Measurements from ENCODE around the gene ANKRD37. TPM values are rescaled to one million over a fixed set of nuclear protein-coding genes. Genes with fewer than 3 reads are reported as not detected.
A peak's percentile ranks its signal among the peaks of the same experiment; 100 is the strongest.

The ANKRD37 gene
- total RNA-seq, 1 experiment from 2014 or later = 3.7 TPM

GRCh38 chr4:185364886-185365285 lies 31.8 kb upstream of the ANKRD37 start:
- H3K4ac ChIP-seq (ENCODE audit: low read depth, low read length) = no peak overlapping the region
- TF ChIP-seq CTCF (conservative IDR thresholded peaks at IDR 0.05) = no peak
- H4K5ac ChIP-seq (ENCODE audit: insufficient read length, low read depth, low read length) = no peak overlapping the region
- H3K18ac ChIP-seq (ENCODE audit: insufficient read length, low read depth, low read length) = no peak overlapping the region
- H2BK5ac ChIP-seq (ENCODE audit: insufficient read length, low read length) = no peak overlapping the region
- no CpG with 5 or more reads among the region's 5 CpGs for WGBS (ENCODE audit: extremely low coverage, insufficient read length, low lambda C conversion rate)
- Mint-ChIP-seq H3K9me3 (no peaks in the 10 kb centered on the region), H3K36me3 (ENCODE audit: insufficient read depth in 1 of 3, low read depth in 3 of 3) (peaks cover 1 to 28% (median 11%) of the 10 kb centered on the region in 3 experiments; a peak in 4 of 7 replicates), H3K27me3 (ENCODE audit: low read depth) (no peaks in the 10 kb centered on the region), H3K4me3 (no peak overlapping the region), H3K27ac (0 out of 7 replicates have a peak overlapping the region, but pooled peaks of 1 of the 3 experiments have one; percentile 24), H3K4me1 (peaks cover 7 to 10% of the 10 kb centered on the region in 2 experiments; a peak in 3 of 4 replicates)
- H3K27me3 ChIP-seq (ENCODE audit: insufficient read depth, low read length) = no peaks in the 10 kb centered on the region
- H2BK12ac ChIP-seq (ENCODE audit: insufficient read length, low read depth, low read length) = no peak overlapping the region
- no peak overlapping the region for H2AFZ ChIP-seq (ENCODE audit: low read length)
- H3K23me2 ChIP-seq (ENCODE audit: insufficient read length, low read depth, low read length, poor library complexity, severe bottlenecking) = no peaks in the 10 kb centered on the region
- no peak overlapping the region for H3K4me2 ChIP-seq (ENCODE audit: insufficient read depth, insufficient read length, low read length)
- no peak overlapping the region for H2BK120ac ChIP-seq (ENCODE audit: low read depth, low read length, poor library complexity, severe bottlenecking)
- H3K4me1 ChIP-seq (ENCODE audit: insufficient read depth, low read length) = no peaks in the 10 kb centered on the region; the same call in 1 of the 2 replicates
- H3K14ac ChIP-seq (ENCODE audit: insufficient read depth, low read length) = no peak overlapping the region
- H3K27ac ChIP-seq (ENCODE audit: insufficient read length, low read depth, low read length) = no peak overlapping the region
- no peaks in the 10 kb centered on the region for H3K79me1 ChIP-seq (ENCODE audit: insufficient read depth, low read depth, low read length, poor library complexity, severe bottlenecking)
- no peaks in the 10 kb centered on the region for H4K20me1 ChIP-seq (ENCODE audit: control insufficient read depth, insufficient read depth, insufficient read length)
- no peak overlapping the region for H3K23ac ChIP-seq (ENCODE audit: insufficient read length, low read depth, low read length)
- no peak overlapping the region for H4K8ac ChIP-seq (replicated peaks; ENCODE audit: insufficient read length, low read depth, low read length)
- H2BK20ac ChIP-seq (ENCODE audit: low read depth, low read length, poor library complexity, severe bottlenecking) = no peak overlapping the region
- DNase-seq = no peak
- H2AK5ac ChIP-seq (ENCODE audit: insufficient read length, low read length) = no peak overlapping the region
- no peak overlapping the region for H3T11ph ChIP-seq (ENCODE audit: low read length)
- no peak overlapping the region for H3K9ac ChIP-seq (ENCODE audit: extremely low read depth, insufficient read length, low read length)
- no peak overlapping the region for H3K56ac ChIP-seq (ENCODE audit: insufficient read length, low read depth, low read length)
- H4K91ac ChIP-seq (ENCODE audit: insufficient read length, low read depth, low read length) = no peak overlapping the region
- H3K9me3 ChIP-seq (ENCODE audit: control insufficient read depth, low read depth, low read length) = no peaks in the 10 kb centered on the region
- H2BK15ac ChIP-seq (ENCODE audit: low read depth, low read length) = no peak overlapping the region
- H3K79me2 ChIP-seq (ENCODE audit: insufficient read depth, low read length) = no peaks in the 10 kb centered on the region

Measured in H9 (cell line).